SH-SY5Y (cell line): Measurements from ENCODE around the gene GSE1.

Source experiments
- GATA2 ChIP-seq: IDR thresholded peaks from 2 replicates; pipeline ENCODE4 v1.6.1; 2011; ENCODE audit warnings: mild to moderate bottlenecking, low read depth, low read length
- GATA3 ChIP-seq: IDR thresholded peaks from 2 replicates; pipeline ENCODE4 v1.6.1; 2011; ENCODE audit warnings: low read depth, mild to moderate bottlenecking, low read length, moderate library complexity

DNA sequence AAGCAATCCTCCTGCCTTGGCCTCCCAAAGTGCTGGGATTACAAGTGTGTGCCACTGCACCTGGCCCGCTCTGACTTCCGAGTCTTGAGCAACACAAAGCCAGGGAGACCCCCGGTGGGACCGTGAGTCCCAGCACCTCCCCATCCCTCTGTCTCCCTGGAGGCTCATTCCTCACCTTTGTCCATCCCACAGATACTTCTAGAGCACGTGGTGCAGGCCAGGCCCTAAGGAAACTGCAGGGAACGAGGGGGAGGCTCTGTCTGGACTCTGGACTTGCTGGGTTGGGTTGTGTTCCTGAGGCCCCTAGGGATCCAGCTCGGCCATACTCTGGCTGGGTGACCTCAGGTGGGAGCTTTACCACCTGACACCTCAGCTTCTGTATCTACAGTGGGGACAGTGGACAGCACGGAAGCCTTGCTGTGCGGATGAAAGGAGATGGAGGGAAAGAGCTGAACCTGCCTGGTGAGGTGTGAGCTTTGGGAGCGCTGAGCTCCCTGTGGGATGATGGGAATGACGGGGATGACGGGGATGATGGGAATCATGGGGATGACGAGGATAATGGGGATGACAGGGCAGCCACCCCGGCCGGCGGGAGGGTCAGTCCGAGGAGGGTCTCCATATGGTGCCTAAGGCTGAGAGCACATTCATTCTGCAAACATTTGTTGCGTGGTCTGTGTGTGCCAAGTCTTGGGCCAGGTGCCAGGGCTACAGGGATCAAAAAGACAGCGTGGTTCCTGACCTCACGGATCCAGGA is 111.2 kb downstream of the GSE1 start:
- TF ChIP-seq GATA2 (no peak), GATA3 (no peak)
